GM12801 (cell line): ENCODE measurements around the gene PMVK.

Source experiments
- TF ChIP-seq, protein P1 (sequence below): IDR thresholded peaks from one replicate; pipeline ENCODE4 v1.5.1; 2011; ENCODE audit warnings: control low read depth; ENCODE audit not compliant: insufficient read length; ENCODE audit errors: extremely low read depth

Gene PMVK

DNA sequence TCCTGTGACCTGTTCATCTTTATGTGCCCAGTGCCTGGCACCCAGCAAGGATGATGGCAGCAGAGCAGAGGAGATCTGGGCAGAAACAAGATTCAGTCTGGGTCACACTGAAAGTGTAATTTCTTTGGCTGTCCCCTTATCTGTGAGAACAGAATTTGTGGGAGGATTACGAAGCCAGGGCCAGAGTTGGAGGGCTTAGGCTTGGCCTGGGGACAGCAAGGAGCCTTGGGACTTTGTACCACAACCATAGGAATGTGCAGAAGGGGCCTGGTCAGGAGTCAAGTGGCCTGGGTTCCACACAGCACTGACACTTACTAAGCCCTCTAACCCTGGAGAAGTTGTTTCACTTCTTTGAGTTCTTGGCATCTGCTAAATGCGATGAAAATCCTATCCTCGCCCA, 12.8 kb downstream of the PMVK start:
- TF ChIP-seq, protein P1, sequence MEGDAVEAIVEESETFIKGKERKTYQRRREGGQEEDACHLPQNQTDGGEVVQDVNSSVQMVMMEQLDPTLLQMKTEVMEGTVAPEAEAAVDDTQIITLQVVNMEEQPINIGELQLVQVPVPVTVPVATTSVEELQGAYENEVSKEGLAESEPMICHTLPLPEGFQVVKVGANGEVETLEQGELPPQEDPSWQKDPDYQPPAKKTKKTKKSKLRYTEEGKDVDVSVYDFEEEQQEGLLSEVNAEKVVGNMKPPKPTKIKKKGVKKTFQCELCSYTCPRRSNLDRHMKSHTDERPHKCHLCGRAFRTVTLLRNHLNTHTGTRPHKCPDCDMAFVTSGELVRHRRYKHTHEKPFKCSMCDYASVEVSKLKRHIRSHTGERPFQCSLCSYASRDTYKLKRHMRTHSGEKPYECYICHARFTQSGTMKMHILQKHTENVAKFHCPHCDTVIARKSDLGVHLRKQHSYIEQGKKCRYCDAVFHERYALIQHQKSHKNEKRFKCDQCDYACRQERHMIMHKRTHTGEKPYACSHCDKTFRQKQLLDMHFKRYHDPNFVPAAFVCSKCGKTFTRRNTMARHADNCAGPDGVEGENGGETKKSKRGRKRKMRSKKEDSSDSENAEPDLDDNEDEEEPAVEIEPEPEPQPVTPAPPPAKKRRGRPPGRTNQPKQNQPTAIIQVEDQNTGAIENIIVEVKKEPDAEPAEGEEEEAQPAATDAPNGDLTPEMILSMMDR, result no peak

DNA sequence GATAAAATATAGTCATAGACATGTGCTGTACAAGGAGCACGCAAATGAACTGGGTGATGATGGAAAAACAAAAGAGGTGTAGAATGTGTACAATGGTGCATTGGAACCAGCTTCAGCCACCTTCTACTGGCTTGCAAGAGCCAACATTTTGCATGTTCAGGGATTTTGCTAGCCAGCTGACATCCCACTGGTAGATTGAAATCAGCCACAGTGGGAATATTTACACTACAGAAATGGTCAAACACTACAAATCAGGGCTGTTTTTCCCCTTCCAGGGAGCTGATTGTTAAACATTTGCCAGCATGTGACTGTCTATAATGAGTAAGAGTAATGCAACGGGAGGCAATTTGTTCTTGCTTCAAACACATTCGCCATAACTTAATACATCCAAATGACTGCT, 23.2 kb downstream of the PMVK start:
- TF ChIP-seq, protein P1, result no peak

DNA sequence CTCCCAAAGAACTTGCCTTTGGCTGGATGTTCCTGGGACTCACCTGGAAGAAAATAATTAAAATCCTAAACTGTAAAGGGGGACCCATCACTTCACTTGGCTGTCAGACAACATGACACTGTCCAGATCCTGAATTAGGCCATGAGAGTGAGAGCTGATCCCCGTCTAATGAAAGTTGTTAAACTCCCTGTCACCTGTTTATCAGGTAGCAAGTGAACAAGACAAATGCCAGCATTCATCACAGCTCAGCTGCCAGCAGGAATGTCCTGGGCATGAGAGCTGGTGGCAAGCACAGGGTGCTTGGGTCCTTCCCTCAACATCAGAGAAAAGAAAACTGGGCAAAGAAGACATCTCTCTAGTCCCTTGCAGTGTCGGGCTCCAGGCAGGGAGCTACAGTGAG, 23.8 kb downstream of the PMVK start:
- TF ChIP-seq, protein P1, result no peak

DNA sequence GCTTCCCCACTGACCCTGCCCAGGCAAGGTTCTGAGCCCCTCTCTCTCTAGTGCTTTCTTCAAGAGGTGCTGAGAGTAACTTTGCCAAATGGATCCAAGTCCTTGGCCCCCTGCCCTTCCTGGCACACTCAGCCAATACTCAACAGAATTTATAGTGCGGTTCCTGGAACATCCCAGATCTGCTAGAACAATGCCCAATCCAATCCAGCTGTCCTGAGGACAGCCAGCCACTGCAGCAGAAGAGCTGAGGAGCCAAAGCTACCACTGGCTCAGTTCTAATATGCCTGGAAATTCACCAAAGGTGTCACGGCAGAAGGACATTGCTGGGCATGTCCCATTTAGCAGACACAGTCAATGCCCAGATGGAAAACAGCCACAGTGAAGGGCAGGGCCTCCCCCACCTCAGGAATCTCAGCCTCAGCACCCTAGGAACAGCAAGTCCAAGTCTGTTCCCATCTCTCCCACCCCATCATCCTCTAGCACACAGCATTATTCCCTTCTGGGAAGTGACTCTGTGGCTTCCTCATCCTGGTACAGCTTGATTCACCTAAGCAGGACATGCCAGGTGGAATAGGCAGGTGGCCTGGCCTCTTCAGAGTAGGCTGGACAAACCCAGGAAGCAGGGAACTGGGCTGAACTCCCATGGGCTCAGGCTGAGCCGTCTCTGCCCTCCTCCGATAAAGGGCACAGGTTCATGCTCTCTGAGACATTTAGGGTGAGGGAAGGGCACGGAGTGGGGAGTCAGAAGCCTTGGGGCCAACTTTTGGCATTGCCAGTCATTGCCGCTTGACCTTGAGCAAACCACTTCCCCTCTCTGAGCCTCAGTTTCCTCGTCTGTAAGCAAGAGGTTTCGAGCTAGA, 24.6 kb downstream of the PMVK start:
- TF ChIP-seq, protein P1, result no peak

DNA sequence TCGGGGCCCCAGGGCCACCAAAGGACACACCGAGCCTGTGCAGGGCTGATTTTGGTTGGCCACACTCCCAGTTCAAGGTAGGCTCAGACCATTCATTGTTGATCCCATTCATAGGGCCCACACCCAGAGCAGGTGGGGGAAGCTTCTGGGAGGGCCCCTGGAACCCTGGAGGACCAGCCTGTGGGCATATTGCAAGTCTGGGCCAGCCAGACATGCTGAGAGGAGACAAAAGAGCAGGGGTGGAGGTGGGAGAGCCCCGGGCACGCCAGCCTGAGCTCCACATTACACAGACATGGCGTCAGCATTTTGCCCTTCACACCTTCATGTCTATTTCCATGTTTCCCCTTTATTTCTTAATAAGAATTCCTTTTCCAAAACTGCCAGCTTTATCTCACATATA, 25.7 kb downstream of the PMVK start:
- TF ChIP-seq, protein P1, result no peak

DNA sequence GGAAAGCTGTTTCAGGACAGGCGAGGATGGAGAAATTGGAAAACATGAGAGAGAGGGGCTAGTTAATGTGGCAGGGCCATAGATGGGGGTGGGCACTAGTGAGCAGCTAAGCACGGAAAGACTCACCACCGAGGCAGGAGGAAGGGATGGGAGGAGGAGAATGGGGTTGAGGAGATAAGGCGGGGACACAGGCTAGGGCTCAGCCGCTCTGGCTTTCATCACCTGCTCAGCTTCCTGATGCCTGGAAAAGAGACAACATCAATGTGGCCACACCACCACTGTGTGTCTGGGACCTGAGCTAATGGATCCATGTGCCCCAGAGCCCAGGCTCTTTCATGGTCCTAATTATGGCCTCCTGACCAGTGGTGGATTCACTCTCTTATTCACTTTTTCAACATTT, 27.6 kb downstream of the PMVK start:
- TF ChIP-seq, protein P1, result no peak

DNA sequence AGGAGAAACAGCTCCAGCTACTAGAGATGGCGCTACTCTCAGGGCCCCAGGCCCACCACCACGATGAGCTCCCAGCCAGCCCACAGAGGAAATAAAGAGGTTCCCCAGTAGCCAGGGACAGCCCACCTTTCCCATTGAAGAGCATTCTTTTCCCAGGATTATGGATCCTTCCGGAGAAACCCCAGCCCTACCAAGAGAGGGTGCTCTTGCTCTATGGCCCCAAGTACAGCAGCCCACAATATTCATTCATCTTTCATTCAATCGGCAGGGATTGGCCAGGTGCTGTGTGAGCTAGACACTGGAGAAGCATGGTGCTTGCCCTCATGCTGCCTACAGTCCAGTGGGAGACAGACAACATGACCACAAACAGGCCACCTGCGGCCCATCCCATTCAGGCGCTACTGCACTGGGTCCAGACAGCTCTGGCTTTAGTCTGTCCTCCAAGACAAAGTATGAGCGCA, 29.9 kb downstream of the PMVK start:
- TF ChIP-seq, protein P1, result no peak
